ENCODE results near the gene GALNT10. TPM values are rescaled to one million over a fixed set of nuclear protein-coding genes. Genes with fewer than 3 reads are reported as not detected.

Gene GALNT10
- total RNA-seq, 2 donors from 2014 or later, result 30.2 to 43.4 TPM

DNA sequence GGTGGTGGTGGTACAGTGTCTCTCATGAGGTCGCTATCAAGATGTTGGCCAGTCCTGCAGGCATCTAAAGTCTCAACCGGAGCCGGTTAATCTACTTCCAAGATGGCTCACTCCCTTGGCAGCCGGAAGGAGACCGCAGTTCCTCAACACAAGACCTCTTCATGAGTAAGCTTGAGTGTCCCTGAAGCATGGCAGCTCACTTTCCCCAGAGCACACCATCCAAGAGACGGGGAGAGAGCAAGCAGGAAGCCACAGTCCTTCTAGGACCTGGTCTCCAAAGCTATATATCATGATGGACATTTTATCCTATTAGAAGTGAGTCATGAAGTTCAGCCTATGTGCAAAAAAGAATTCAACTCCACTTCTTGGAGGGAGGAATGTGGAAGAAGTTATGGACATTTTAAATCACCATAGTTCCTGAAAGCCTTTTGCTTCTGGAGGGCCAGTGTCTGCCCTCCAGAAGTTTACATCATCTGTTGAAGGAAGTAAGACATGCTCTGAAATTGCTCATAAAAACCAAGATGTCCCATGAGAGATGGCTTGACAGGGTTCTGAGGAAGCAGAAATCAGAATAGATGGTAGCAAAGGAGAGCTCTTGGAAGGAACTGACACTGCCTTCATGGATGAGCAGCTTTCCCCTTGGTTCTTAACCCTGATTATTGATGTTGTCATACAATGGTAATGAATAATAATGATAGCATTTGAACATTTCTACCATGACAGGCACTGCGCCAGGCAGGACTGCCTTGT lies 21.3 kb downstream of the GALNT10 start:
- Histone ChIP-seq H3K9me3 (ENCODE audit: control insufficient read depth, low read length) (peaks cover 10% of the 10 kb centered on the region), H3K4me3 (ENCODE audit: low read length) (no peak overlapping the region), H3K36me3 (ENCODE audit: control insufficient read depth, insufficient read depth, low read length) (peaks cover 38% of the 10 kb centered on the region), H3K27me3 (ENCODE audit: control insufficient read depth, insufficient read depth, low read length, poor library complexity, severe bottlenecking) (no peaks in the 10 kb centered on the region), H3K4me1 (ENCODE audit: control insufficient read depth, insufficient read depth, low read length) (no peaks in the 10 kb centered on the region), H3K27ac (ENCODE audit: low read depth, low read length) (no peak overlapping the region), H3K9ac (ENCODE audit: extremely low read depth, low read length, poor library complexity, severe bottlenecking) (no peak overlapping the region)
- peaks cover 5% of the 10 kb centered on the region for H3K4me1 Mint-ChIP-seq
- H3K27ac Mint-ChIP-seq, result no peak overlapping the region
- DNase-seq, result no peak
- TF ChIP-seq, protein P1, sequence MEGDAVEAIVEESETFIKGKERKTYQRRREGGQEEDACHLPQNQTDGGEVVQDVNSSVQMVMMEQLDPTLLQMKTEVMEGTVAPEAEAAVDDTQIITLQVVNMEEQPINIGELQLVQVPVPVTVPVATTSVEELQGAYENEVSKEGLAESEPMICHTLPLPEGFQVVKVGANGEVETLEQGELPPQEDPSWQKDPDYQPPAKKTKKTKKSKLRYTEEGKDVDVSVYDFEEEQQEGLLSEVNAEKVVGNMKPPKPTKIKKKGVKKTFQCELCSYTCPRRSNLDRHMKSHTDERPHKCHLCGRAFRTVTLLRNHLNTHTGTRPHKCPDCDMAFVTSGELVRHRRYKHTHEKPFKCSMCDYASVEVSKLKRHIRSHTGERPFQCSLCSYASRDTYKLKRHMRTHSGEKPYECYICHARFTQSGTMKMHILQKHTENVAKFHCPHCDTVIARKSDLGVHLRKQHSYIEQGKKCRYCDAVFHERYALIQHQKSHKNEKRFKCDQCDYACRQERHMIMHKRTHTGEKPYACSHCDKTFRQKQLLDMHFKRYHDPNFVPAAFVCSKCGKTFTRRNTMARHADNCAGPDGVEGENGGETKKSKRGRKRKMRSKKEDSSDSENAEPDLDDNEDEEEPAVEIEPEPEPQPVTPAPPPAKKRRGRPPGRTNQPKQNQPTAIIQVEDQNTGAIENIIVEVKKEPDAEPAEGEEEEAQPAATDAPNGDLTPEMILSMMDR (conservative IDR thresholded peaks at IDR 0.05), result no peak
- WGBS, 2 experiments (ENCODE audit: insufficient coverage in 1 of 2, insufficient read length in 1 of 2), result 93 to 100% methylated on average over 4 to 7 of the region's 7 CpGs
- H3K4me3 Mint-ChIP-seq, result no peak overlapping the region
- peaks cover 3% of the 10 kb centered on the region for H3K9me3 Mint-ChIP-seq
- H3K27me3 Mint-ChIP-seq (ENCODE audit: insufficient read depth), result no peaks in the 10 kb centered on the region
- H3K36me3 Mint-ChIP-seq (ENCODE audit: low read depth), result peaks cover 22% of the 10 kb centered on the region

DNA sequence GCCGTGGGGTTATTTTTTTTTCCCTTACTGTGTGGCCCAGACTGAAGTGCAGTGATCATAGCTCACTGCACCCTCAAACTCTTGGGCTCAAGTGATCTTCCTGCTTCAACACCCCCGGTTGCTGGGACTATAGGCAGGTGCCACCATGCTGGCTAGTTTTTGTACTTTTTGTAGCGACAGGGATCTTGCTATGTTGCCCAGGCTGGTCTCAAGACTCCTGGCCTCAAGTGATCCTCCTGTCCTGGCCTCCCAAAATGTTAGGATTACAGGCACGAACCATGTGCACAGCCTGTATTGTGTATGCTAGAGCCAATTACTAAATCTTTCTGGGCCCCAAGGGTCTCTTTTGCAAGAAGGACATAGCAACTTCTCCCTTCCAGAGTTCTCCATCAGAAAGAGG lies 23.1 kb downstream of the GALNT10 start:
- Histone ChIP-seq H3K27me3 (ENCODE audit: control insufficient read depth, insufficient read depth, low read length, poor library complexity, severe bottlenecking) (no peaks in the 10 kb centered on the region), H3K4me3 (ENCODE audit: low read length) (no peak overlapping the region), H3K27ac (ENCODE audit: low read depth, low read length) (no peak overlapping the region), H3K9me3 (ENCODE audit: control insufficient read depth, low read length) (peaks cover 9% of the 10 kb centered on the region), H3K36me3 (ENCODE audit: control insufficient read depth, insufficient read depth, low read length) (peaks cover 34% of the 10 kb centered on the region), H3K9ac (ENCODE audit: extremely low read depth, low read length, poor library complexity, severe bottlenecking) (no peak overlapping the region), H3K4me1 (ENCODE audit: control insufficient read depth, insufficient read depth, low read length) (no peaks in the 10 kb centered on the region)
- H3K4me3 Mint-ChIP-seq, result no peak overlapping the region
- no peaks in the 10 kb centered on the region for H3K27me3 Mint-ChIP-seq (ENCODE audit: insufficient read depth)
- peaks cover 22% of the 10 kb centered on the region for H3K36me3 Mint-ChIP-seq (ENCODE audit: low read depth)
- H3K4me1 Mint-ChIP-seq, result peaks cover 5% of the 10 kb centered on the region
- H3K9me3 Mint-ChIP-seq, result peaks cover 3% of the 10 kb centered on the region
- 91 to 100% methylated on average over 3 to 4 of the region's 4 CpGs for WGBS, 2 experiments (ENCODE audit: insufficient coverage in 1 of 2, insufficient read length in 1 of 2)
- no peak overlapping the region for H3K27ac Mint-ChIP-seq
- TF ChIP-seq, protein P1 (conservative IDR thresholded peaks at IDR 0.05), result no peak
- DNase-seq, result no peak

DNA sequence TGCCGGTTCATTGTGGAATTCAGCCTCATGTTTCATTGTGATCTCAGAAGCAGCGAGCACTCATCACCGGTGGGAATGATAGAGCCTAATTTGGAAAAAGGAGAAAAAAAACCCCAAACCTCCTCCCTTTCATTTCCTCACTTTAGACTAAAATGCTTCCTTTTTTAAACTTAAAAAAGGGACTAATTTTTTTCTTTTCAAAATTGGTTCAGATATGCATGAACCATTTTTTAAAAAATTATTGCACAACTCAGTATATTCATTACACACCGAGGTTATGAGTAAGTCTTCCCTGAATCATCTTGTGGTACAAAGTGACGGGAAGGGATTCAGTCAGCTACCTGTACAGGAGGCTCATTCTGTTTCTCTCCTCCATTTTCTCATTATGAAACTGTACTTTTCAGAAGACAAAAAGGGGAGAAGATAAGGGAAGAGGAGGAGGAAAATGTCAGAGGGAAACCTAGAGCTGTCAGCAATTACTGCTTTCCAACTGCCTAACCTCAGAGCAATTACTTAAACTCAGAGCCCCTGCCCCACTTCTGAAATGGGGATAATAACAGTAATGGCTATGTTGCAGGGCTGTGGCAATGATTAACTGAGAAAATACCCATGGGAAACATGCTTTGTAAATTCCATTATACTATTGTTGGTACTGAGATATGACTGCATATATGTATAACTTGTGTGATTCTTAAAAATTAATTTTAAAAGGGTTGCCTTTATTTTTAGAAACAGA lies 24.0 kb downstream of the GALNT10 start:
- Histone ChIP-seq H3K4me3 (ENCODE audit: low read length) (no peak overlapping the region), H3K36me3 (ENCODE audit: control insufficient read depth, insufficient read depth, low read length) (peaks cover 30% of the 10 kb centered on the region), H3K9me3 (ENCODE audit: control insufficient read depth, low read length) (no peaks in the 10 kb centered on the region), H3K9ac (ENCODE audit: extremely low read depth, low read length, poor library complexity, severe bottlenecking) (no peak overlapping the region), H3K27me3 (ENCODE audit: control insufficient read depth, insufficient read depth, low read length, poor library complexity, severe bottlenecking) (no peaks in the 10 kb centered on the region), H3K27ac (ENCODE audit: low read depth, low read length) (no peak overlapping the region), H3K4me1 (ENCODE audit: control insufficient read depth, insufficient read depth, low read length) (no peaks in the 10 kb centered on the region)
- Mint-ChIP-seq H3K4me1 (peaks cover 10% of the 10 kb centered on the region), H3K9me3 (no peaks in the 10 kb centered on the region), H3K27ac (no peak overlapping the region), H3K4me3 (no peak overlapping the region), H3K36me3 (ENCODE audit: low read depth) (peaks cover 18% of the 10 kb centered on the region), H3K27me3 (ENCODE audit: insufficient read depth) (no peaks in the 10 kb centered on the region)
- TF ChIP-seq, protein P1 (conservative IDR thresholded peaks at IDR 0.05), result no peak
- 80 to 93% methylated on average over 2 to 5 of the region's 5 CpGs for WGBS, 2 experiments (ENCODE audit: insufficient coverage in 1 of 2, insufficient read length in 1 of 2)
- no peak for DNase-seq

Data from endodermal cell (in vitro differentiated cells).